ENCODE measurements around the gene LYAR.
A peak's percentile ranks its signal among the peaks of the same experiment; 100 is the strongest.

LYAR gene

DNA sequence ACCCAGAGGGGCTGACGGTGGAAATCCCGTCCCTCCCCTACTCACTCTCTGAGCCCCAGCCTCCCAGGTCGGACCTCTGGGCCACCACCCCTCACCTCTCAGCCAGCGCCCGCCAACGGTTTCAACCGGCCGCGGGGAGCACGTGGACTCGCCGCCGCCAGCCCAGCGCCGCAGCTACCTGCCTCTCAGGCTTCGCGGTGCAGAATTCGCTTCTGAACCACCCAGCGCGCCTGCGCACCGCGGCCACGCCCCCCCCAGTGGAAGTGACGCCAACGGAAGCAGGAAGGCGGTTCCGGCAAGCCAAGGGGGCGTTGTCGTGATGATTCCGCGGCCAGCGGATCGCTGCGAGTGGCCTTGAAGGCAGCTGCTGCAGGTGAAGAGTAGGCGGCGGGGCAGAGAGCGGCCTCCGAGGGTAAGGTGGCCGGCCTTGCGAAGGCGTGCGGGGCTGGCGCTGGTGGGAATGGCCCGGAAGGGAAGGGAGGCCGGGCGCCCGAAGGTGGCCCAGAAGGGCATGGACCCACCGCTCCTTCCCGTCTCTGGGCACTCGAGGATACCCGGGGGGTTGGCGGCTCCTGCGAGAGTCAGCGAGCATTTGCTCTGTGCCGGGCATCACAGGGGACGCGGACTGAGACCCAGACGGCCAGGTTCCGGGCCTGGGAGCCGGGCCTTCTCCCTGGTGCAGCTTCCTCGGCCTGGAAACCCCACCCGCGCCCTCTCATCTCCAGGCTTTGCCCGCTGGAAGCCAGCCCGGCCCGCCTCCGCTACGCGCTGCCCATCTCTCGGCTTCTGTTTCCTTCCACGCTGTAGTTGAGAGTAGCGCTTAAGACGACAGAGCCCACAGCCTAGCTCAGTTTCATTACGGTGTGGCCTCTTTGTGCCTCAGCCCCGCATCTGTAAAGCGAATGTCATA lies at the start of gene LYAR, which contains the start of gene ZBTB49:
LYAR (minus strand) TSS at position 214 of the 910 bp plus-strand sequence. CDS start 6,412 bp downstream, outside the sequence.
ZBTB49 (plus strand) TSS at position 311 of the 910 bp plus-strand sequence. CDS start 9,695 bp downstream, outside the sequence.
- DNase-seq: peak; percentile 34 to 96 (median 88)

DNA sequence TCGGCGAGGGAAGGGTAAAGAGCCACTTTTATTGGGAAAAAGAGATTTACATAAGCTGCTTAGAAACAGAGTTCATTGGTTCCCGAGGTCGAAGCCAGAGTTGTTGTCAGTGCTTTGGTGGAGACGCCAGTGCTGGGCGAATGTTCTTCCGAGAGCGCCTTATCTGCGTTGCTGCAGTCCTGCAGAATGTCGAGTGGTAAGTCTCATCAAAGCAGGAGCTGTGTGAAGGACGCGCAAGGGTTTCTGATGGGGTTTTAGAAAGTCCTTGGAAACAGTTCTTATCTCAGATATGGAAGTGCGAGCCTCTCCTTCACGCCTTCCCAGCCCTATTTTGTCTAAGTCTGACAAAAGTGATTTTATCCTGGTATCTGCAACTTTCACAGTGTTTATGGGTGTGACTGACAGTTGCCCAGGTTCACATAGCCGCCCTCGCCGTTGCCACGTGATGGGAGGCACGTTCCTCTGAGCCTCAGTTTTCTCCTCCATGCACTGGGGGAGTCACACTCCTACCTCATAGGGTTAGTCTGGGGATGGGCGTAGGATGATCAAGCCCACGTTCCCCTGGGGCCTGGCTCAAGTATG lies 49.6 kb upstream of the LYAR start:
- DNase-seq: no peak

DNA sequence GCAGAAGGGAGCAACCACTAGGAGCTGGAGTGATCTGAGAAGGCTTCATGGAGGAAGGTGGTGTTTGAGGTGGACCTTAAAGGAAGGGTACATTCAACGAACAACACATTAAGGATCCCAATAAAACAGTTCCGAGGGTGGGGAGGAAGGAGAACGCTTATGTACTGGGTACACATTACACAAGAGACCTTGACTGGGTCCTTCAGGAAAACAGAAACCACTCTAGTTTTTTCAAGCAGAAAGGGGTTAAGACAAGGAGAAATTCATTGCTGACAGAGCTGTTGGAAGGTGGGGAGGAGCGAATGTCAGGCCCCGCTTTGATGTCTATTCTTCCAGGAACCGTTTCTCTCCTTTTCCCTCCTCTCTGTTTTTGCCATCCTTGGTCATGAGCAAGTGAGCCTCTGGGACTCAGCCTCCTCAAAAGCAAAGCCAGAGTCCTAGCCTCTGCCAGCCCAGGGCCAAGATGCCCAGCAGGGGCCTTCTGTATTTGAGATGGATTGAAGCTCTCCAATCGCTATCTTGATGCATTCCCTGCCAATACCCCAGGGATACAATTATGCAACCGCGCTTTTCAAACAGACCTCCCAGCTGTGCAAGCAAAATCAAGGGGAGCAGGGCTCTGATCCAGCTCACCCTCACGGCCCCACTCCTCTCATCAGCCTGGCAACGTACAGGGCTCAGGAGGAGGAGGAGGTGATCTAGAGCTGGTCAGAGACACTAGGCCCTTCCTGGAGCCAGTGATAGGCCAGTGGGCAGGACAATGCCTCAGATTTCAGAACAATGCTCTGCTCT lies 48.5 kb upstream of the LYAR start:
- DNase-seq: no peak

DNA sequence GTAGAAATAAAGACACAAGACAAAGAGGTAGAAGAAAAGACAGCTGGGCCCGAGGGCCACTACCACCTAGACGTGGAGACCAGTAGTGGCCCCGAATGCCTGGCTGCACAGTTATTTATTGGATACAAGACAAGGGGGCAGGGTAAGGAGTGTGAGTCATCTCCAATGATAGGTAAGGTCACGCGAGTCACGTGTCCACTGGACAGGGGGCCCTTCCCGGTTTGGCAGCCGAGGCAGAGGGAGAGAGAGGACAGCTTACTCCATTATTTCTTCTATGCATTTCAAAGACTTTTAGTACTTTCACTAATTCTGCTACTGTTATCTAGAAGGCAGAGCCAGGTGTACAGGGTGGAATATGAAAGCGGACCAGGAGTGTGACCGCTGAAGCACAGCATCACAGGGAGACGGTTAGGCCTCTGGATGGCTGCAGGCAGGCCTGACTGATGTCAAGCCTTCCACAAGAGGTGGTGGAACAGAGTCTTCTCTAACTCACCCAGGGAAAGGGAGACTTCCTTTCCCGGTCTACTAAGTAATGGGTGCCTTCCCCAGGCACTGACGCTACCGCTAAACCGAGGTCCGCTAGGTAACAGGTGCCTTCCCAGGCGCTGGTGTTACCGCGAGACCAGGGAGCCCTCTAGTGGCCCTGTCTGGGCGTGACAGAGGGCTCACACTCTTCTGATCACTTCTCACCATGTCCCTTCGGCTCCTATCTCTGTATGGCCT lies 45.0 kb upstream of the LYAR start:
- peak in 39 of 58 donors; percentile 3 to 68 (median 28) for DNase-seq

DNA sequence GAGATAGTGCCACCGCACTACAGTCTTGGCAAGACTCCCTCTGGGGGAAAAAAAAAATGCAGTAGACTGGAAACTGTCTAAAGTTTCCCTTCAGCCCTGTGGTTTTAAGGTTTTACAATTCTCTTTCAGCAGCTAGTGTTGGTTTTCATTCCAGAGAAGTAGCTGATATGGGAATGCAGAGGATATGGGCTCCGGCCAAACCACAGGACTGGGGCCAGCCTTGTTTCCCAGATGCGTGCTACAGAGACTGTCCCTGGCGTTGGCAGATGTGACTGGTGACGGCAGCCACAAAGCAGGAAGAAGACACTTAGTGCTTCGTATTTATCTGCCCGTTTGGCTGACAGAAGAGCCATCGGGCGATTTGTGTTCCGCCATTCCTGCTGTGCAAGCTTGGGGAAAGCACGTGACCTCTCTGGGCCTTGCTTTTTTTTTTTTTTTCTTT lies 43.3 kb upstream of the LYAR start:
- DNase-seq: peak in 5 of 58 donors; percentile 2 to 33 (median 20)

GRCh38 chr4:4332529-4332928 lies 42.6 kb upstream of the LYAR start:
- no peak for DNase-seq

DNA sequence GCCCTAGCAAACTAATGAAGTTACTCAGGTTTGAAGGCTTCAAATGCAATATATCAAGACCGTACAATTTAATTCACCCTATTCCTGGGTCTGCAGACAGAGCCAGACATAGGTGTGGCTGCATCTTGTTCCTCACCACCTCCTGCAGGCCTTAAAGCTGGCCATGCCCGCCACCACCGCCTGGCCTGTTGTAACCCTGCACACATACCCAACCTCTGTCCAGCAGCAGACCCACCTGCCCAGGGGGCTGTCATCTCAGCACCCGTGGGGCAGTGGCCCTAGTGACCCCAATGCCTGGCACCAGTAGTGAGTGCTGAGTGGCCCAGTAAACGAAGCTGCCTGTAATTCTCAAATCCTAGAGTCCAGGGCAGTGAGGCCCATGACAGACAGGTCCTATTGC lies 40.8 kb upstream of the LYAR start:
- no peak for DNase-seq

DNA sequence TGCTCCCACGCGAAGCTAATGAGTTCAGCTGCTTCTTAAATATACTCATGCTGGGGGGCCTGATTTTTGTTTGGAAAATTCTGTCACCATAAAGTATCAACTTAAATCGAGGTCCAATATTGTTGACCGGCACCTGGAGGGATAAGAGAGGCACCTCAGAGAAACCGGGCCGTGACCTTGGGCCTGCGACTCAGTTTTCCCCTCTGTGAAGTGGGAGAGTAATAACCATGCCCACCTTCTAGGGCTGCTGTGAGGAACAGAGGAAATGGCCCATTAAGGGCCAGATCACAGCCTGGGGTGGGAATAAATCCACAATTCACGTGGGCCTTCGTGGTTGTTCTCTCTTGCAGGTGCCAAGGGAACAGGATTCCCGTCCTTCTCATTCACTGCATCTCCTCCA lies 39.5 kb upstream of the LYAR start:
- no peak for DNase-seq

DNA sequence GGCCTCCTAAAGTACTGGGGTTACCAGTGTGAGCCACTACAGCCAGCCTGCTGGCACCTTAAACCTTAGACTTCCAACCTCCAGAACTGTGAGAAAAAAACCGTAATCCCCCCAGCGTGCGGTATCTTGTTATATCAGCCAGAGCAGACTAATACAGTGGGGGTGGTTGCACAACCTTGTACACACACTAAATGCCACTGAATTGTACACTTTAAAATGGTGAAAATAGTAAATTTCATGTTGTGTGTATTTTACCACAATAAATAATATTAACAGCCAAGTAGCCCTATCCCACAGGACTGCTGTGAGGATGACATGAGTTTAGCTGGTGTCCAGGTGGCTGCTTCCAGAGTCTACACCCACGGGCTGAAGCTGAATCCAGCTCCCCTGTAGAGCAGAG lies 38.9 kb upstream of the LYAR start:
- no peak for DNase-seq

GRCh38 chr4:4328206-4328605 lies 38.3 kb upstream of the LYAR start:
- DNase-seq: no peak

DNA sequence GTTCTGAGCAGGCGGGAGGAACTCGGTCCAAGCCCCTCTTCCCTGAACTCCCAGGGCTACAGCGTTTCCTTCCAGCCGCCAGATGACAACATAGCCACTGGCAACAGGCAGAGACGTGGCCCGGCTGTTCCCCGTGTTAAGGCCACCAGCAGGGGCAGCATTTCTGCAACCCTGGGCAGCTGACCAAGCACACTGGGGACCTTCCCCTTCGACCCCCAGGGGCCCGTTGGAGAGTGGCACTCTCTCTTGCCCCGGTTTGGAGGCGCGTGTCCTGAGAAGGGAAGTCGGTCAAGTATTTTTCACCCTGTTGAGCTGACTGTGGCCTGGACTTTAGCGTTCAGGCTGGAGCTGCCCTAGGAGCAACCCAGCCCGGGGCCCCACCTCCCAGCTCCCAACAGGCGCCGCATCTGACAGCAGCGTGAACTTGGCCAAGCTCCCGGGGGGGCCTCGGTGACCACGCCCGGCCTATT lies 37.7 kb upstream of the LYAR start:
- peak in 1 of 58 donors; percentile 5 for DNase-seq

DNA sequence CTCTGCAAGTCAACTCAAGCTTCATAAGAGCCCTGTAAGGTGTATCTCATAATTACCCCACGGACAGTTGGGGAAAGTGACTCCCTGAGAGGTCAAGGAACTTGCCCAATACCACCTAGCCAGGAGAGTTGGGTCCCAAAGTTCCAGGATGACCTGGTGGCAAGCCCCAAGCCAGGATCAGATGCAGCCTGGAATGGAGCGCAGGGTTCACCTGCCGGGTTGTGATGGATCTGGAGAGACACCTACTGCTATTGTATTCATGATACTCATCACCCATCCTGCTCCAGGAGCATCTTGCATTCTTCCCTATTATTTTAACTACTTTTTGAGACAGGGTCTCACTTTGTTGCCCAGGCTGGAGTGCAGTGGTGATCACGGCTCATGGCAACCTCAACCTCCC lies 36.2 kb upstream of the LYAR start:
- DNase-seq: no peak

DNA sequence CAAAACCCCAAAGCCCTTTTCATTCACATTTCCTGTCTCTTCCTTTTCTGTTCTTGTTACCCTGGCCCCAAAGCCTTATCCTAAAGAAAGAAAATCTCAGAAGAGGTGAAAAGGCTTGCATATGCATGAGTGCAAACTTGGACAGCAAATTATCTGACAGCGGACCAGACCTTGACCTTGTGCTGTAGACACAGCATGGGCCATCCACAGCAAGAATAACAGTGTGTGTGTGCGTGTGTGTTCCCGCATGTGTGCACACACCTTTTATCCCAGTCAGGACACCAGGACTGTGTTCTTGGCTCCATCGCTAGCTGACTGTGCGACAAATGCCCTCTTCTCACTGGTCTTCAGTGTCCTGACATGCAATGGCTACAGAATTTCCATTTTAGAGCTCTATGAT lies 35.4 kb upstream of the LYAR start:
- DNase-seq: no peak

GRCh38 chr4:4323705-4324534 lies 34.0 kb upstream of the LYAR start:
- no peak for DNase-seq

DNA sequence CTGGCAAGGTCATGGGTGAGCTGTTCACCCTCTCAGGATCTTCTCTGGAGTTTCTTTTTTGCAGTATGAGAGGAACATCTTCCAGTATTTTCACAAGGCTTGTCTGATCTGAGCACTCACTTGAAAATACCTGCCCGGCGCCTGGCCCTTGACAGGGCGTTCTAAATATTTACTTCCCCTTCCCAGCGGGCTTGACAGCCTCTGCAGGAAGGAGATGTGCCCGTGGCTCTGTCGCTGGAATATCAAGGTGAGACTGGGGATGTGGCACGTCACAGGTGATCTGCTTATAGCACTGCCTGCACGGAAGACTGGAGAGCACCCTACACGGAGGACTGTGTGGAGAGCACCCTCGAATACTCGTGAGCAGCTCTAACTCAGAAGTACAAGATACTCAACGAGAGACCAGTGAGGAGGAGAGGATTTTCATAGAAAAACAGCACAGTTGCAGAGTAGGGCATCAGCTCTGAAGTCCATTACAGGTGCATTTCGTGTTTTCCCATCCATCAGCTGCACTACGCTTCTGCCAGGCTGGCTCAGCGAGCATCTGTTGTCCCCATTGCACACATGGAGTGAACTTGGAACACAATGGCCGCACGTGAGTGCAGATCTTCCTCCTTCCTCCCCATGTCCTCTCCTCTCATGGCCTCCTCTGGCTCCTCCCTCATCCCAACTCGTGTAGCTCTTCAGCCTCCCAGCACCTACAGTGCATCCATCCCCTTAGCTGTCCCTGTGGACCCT lies 32.2 kb upstream of the LYAR start:
- peak in 1 of 58 donors; percentile 7 for DNase-seq

DNA sequence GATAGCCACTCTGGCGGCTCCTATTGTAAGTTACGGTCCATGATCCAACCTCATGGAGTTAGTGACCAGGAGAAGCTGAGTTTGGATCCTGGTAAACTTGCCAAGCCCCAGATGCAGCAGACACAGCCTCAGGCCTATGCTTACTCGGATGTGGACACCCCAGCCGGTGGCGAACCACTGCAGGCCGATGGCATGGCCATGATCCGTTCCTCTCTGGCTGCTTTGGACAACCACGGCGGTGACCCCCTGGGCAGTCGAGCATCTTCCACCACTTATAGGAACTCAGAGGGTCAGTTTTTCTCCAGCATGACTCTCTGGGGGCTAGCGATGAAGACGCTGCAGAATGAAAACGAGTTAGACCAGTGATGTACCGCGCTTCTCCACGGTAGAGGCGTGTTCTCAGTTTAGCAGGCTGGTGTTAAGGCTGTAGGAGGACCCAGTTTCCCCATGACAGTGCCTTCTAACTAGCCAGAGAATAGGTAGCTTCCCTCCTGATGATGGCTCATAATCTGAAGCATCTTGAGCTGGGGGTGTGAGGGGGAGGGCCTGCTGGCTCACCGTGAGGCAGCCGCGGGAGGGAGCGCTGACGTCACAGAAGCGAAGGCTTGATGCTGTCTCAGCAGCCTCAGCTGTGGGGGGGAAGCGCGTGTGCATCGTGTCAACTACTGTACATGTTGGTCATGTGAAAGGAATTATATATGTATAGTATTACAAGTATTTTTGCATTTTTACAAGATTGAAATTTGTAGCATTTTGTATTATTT lies 31.2 kb upstream of the LYAR start:
- DNase-seq: peak in 16 of 58 donors; percentile 3 to 62 (median 19)

- DNase-seq: no peak
Measured at GRCh38 chr4:4320528-4320927, 30.6 kb upstream of the LYAR start.

GRCh38 chr4:4317496-4318232 lies 27.7 kb upstream of the LYAR start:
- DNase-seq: no peak

Measured in anterior cingulate cortex (tissue), 58 donors.